ENCODE data around the gene NPW.
"Not testable (repeated sequence)": the region's sequence is repeated elsewhere in the genome, so short reads cannot be mapped to it uniquely, and the experiment has no call there.

The NPW gene

DNA sequence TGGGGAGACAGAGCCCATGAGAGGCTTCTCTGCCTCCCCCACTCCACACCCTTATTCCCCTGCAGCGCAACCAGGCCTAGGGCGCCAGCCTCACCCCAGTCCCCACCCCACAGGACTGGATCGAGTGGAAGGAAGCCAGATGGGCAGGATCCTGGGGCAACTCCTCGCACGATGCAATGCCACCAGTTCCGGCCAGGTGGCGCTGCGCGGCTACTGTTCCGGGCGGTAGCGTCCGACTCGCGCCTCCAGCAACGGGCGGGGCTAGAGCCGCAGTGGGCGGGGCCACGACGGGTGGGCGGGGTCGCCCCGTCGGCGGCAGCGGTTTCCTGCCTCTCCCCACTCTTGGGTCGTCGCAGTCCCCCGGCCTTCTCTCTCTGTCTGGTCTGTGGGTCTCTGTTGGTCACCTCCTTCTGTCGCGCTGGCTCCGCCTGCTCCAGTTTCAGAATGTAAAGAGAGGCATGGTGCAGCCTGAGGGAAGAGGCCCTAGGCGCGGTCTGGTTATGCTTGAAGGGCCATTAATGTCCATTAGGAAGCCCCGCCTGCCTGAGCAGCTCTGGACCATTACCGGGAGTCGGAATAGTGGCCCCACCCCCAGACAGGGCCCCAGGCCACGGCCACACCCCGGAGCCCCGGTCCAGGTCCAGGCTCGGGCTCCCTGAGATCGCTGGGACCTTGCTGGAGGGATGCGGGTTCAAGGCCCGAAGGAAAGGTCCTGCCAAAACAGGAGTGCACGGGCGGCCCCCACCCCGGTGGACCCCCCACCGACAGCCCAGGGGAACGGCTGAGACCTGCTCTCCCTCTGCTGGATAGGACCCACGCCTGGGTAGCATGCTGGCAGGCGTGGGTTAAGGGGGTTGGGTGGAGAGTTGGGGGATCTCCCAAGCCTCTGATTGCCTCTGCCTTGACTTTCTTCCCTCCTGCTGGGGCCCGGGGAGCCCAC lies 3.8 kb downstream of the NPW start:
- peak; percentile 75 for DNase-seq

DNA sequence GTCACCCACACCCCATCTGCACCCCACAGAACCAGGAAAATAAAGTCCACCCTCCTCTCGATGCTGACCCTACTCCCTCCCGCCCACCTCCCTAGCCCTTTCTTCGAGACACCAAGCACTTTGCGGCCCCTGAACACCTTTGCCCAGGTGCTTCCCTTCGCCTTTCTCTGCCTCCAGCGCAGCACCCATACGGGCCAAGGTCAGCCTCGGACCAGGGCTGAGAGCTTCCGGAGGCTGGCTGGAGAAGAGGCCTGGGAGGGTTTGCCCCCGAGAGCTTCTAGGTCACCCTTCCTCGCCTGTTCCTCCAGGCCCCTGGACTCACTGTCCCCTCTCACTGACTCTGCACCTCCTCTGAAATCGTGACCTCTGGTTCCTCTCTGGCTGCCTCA lies 4.4 kb downstream of the NPW start:
- DNase-seq = no peak

DNA sequence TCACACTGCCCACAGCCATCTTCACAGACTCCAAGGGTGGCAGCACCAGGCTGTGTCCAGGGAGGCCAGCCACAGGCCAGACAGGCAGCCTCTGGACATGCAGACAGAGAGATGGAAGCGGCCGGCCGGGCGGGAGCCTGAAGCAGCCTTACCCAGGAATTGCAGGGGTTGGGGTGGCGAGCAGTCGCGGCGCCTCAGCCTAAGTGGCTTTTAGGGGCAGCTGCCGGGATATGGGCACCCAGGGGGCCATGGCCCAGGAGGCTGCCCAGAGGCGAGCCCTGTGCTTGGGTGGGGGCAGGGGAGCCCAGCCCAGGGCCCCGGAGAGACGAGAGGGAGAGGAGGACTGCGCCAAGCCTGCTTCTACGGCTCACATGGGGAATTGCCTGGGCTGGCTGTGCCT lies 5.7 kb downstream of the NPW start:
- no peak for DNase-seq

DNA sequence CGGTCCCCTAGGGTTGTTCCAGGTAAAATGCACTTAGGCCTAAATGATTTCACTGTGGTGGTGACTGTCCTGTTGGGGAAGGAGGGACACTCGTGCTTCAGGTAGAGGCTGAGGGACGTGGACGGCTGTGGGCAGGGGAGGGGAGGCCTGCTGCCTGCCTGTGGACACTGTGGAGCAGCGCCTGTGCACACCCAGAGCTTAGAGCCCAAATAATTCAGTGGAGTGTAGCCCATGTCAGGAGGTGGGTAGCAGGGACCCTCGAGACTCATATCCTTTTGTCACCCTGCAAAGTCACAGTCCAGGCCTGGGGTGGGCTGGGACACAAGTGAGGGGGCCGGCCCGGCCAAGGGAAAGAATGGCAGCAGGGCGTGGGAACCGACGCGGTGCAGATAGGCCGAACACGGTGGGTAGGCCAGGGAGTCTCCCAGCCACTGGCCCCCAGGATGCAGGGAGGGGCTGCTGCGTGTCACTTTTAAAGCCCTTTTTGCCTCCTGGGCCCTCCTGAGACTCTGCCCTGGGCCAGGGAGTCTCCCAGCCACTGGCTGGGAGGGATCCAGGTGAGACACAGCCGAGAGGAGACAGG lies 6.4 kb downstream of the NPW start:
- DNase-seq = no peak

DNA sequence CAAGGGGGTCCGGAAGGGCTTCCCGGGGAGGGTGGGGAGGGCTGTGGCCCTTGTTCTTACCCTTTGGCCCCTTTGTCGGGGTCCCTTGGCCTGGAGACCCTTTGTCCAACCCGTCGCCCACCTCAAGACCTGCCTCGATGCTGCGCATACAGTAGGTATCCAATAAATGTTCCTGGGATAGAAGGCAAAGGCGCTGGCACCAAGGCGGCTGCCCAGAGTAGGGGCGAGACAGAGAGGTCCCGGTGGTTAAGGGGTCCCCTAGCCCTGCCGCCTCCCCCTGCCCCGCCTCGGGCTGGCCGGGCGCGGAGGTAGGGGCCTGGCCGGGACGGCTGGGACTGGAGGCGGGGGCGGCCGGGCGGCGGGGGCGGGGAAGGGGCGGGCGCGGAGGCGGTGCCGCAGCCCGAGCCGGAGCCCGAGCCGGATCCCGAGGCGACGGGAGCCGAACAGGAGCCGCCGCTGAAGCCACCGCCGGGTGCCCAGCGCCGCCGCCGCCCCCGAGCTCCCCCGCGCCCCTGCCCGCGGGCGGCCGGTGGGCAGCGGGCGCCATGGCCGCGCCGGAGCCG lies 7.0 kb downstream of the NPW start, which contains the start of gene NHERF2:
TSS of gene NHERF2 (plus strand) at position 442 of the 563 bp plus-strand sequence. CDS start at position 546, 104 bp downstream.
- no peak for DNase-seq

DNA sequence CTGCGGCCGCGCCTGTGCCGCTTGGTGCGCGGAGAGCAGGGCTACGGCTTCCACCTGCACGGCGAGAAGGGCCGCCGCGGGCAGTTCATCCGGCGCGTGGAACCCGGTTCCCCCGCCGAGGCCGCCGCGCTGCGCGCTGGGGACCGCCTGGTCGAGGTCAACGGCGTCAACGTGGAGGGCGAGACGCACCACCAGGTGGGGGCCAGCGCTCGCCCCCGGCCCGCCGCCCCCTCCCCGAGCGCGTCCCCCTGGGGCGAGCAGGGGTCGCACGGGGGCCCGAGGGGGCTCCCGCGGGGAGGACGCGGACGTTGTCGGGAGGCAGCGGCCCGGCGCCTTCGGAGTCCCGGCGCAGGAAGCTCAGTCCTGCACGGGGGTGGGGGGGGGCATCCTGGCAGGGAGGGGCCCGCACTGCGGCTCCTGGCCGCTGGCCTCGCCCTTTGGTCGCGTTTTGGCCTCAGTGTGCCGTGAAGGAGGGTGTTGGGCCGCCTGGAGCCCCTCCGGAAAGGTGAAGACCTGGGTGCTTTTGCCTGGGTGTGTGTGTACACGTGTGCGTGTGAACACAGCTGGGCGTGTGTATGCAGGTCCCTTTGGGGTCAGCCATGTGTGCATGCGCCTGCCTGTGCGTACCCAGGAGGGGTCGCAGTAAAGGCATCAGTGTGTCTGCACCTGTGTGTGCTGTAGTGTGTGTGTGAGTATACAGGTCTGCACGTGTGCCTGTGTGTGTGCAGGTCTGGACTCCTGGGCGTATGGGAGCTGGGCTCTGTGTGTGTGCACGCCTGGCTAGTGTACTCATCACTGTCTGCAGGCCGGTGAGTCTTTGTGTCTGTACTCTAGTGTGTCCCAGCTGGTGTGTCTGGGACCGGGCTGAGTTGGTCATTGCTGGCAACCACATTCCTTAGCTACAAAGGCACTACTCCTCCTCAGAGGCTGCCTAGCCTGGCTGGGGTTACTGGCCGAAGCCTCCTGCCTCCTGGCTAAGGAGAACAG lies 7.7 kb downstream of the NPW start:
- DNase-seq = no peak

DNA sequence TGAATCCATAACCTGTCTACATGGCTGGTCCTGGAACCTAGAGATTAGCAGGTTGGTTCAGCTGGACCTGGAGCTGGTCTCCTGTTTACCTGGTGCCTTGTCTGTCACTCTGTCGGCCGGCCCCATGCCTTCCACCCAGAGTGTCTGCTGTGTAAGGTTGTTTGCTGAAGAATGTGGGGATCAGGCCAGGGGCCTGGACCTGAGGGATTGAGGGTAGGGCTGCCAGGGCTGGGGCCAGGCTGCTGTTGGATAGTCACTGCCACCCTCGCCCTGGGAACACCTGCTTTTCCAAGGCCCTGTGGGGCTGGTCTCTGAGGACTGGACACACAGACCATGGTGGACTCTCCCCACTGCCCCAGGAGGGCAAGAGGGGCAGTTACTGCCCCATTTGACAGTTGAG lies 8.6 kb downstream of the NPW start:
- no peak for DNase-seq

DNA sequence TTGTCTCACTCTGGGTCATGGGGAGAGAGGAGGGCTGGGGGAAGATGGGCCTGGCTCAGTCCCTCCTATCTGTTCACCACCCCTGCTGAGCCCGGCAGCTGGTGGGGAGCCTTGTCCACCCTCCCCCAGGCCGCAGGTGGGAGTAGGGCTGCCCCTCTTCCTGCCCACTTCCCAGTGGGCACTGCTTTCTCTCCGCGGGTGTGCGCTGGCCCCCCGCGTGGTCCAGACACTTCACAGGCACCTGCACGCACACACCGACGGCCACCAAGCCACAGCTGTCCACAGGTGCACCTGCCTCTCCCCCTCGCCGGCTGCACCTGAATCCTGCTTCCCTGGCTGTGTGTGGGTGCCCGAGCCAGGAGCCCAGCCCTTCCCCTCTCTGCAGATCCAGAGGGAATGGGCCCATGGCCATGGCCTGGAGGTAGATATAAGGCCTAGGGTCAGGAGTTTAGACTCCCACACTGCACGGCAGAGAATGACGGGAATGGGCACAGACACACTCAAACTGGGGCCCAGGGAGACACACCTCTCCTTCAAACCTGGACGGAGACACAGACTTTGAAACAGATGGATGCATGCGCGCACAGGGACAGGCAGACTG lies 9.1 kb downstream of the NPW start:
- DNase-seq = no peak

DNA sequence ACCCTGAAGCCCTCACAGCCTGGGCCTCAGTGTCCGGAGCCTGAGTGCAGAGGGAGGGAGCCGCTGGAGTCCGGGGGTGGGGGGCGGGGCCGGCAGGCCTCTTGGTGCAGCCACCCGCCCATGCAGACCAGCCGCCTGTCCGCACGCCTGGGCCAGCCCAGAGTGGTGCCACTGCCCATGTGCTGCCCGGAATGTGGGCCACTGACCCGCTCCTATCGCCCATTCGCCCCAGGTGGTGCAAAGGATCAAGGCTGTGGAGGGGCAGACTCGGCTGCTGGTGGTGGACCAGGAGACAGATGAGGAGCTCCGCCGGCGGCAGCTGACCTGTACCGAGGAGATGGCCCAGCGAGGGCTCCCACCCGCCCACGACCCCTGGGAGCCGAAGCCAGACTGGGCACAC lies 9.8 kb downstream of the NPW start:
- DNase-seq = no peak

DNA sequence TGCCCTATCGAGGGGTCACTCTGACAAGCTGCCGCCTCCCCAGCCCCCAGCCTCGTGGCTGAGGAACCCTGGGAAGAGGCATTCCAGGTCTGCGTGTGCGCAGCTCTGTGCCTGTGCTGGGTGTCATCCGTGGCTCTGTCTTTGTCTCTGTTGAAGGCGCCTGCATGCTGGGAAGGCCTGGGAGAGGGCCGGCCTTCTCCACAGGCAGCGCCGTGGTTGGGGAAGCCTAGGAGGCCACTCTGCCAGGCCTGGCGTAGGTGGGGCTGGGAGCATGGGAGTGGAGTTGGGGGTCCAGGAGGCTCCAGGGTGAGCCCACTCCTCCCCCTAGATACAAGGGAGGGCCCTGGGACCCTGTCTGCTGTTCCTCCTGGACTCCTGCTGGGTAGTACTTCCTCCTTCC lies 10.5 kb downstream of the NPW start:
- no peak for DNase-seq

DNA sequence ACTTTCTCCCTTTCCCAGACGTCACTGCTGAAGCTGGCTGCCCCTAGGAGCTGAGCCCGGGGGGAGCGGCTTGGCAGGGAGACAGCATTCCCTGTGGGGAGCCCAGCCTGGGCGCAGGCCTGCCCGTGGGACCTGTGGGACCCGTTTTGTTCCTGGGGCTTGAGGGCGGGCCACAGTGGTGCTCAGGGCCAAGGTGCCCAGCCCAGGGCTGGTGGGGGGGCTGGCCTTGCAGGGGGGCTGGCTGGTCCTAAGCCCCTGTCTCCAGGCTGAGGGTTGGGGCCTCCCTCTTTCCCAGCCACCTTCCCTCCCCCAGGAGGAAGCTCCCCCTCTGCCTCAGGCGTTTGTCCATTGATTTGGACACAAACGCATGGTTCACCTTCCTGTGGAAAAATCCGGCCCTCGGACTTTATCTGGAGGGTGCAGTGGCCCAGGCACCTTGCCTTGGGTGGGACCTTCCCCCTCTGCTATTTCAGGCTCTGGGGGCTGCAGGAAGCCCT lies 11.5 kb downstream of the NPW start:
- DNase-seq = no peak

DNA sequence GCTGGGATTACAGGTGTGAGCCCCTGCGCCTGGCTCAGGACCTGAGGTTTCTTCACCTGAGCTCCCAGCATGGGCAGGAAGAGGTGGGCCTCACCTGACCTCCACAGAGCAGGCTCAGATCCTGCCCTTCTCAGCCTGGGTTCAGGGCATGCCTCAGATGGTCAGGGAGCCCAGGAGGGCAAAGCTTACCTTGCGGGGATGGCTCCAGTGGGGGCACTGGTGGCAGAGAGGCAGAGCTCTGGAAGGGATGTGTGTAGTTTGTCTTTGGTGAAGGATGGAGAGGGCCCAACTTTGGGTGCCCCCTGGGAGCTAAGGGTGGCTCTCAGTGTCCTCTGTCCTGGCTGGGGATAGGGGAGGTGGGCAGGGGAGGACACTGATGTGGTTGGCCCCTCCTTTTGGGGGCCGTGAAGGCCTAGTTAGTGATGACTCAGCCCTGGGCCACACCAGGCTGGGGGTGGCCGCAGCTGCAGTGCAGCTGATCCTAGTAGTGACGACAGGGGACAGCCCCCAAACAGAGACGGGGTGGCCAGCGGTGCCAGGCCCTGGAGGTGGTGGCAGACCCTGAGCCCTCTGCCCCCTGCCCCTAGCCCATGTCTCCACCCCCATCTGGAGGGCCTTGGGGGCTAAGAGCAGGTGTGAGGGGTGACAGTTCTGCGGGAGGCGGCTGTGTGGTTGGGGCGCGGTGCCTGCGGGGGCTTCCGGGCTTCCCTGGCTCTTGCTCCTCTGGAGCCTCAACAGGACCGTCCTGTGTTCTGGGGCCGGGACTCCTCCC lies 12.9 kb downstream of the NPW start:
- DNase-seq = no peak

DNA sequence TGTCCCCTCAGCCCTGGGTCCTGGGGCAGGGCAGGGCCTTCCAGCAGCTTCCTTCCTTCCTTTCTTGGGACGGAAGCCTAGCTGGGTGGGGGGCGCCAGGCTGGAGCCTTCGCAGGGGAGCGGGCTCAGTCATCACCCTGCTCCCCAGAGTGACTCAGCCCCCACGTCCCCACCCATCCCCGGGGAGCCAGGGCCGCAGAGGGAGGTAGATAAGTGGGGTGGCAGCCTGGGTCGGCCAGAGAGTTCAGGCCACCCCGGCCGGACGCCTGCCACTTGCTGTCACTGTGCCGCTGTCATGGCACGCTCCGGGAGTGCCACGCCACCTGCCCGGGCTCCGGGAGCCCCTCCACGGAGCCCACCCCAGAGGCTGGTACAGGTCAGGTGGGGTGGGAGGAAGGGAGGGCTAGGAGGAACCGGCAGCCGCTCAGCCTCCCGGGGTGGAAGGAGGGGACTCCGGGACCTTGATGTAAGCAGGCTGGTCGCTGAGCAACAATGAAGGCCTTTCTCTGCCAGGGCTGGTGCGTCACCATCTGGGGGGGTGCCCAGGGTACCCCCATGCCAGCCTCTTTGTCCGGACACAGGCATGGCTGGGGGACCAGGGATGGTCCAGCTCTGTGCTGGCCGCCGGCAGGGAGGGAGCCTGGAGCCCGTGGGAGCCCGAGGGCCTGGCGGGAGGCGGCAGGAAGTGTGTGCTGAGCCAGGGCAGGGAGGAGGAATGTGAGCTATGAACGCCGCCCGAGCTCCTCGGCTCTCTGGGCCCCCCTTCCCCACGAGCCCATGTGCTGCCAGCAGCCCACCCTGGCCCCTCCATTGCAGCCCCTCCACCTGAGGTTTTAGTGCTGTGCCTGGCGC lies 13.7 kb downstream of the NPW start:
- no peak for DNase-seq

DNA sequence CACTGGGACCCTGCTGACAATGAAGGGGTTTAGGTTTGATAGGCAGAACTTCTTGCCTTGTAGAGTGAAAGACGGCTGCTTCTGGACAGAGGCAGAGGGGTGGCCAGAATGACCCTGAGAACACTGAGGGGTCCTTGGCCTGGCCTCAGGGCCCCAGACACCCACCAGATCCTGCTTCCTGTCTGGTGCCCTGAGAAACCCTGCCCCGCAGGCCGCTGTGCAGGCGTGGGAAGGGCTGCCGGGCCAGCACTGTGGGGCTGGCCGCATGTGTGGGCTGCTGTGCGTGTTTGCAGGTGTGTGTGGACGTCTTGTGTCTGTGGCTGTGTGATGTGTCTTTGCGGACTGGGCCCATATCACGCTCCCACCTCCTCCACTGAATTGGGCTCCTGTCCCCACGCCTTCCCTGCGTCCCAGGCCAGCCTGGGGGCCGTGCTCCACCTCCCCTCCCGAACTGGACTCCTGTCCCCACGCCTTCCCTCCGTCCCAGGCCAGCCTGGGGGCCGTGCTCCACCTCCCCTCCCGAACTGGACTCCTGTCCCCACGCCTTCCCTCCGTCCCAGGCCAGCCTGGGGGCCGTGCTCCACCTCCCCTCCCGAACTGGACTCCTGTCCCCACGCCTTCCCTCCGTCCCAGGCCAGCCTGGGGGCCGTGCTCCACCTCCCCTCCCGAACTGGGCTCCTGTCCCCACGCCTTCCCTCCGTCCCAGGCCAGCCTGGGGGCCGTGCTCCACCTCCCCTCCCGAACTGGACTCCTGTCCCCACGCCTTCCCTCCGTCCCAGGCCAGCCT lies 14.5 kb downstream of the NPW start:
- not testable (repeated sequence) for DNase-seq

DNA sequence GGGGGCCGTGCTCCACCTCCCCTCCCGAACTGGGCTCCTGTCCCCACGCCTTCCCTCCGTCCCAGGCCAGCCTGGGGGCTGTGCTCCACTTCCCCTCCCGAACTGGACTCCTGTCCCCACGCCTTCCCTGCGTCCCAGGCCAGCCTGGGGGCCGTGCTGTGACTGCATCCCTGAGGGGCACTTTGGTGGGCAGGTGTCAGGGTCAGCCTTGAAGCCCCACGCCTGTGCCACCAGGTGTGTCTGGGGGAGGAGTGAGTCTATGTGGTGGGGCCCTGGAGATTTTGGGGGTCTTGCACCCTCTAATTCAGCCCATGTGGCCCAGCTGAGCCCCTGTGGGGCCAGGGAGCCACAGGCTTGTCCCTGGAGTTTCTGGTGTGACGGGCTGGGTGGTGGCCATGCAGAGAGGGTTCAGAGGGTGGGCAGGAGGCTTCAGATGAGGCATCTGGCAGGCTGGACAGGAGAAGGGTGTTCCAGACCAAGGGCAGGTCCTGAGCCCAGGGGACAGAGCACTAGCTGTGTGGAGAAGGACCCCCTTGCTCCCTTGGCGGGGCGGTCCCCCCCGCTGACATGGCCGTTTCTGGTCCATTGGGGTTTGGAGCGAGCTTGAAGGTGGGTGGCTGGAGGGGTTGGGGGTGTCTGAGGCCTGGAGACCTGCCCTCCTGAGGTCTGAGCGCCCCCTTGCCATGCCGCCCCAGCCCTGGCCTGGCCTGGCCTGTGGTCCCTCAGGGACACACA lies 15.3 kb downstream of the NPW start:
- no peak for DNase-seq

DNA sequence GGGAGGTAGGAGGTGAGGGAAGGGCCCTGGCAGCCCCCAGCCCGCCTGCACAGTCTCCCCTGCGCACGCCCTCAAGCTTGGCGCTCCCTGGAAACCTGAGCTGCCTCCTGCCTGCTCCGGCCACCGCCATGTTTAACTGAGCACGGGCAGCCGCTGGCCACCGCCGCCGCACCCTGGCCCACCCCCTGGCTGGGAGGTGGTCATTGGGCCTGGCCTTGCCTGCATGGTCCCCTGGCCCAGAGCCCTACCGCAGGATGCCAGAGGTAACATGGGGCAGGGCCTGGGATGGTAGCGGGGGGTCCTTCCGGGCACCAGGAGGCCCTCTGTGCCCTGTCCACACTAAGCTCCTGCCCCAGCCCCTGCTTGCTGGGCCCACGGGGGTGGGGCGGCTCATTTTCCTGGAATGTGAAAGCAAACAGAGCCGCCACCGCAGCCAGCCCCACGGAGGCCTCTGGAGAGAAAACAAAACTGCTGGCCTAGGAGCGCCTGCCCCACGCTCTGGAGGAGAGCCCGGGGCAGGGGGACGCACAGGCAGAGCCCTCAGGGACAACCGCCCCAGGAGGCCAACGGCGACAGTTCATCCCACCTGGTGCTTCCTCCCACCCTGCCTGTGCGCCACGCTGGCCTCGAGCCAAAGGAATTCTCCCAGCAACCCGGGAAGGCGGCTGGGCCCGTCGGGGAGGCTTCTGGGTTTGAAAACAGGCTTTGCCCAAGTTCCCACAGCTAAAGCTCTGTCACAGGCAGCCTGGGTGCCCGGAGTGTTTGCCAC lies 16.0 kb downstream of the NPW start:
- DNase-seq = no peak

DNA sequence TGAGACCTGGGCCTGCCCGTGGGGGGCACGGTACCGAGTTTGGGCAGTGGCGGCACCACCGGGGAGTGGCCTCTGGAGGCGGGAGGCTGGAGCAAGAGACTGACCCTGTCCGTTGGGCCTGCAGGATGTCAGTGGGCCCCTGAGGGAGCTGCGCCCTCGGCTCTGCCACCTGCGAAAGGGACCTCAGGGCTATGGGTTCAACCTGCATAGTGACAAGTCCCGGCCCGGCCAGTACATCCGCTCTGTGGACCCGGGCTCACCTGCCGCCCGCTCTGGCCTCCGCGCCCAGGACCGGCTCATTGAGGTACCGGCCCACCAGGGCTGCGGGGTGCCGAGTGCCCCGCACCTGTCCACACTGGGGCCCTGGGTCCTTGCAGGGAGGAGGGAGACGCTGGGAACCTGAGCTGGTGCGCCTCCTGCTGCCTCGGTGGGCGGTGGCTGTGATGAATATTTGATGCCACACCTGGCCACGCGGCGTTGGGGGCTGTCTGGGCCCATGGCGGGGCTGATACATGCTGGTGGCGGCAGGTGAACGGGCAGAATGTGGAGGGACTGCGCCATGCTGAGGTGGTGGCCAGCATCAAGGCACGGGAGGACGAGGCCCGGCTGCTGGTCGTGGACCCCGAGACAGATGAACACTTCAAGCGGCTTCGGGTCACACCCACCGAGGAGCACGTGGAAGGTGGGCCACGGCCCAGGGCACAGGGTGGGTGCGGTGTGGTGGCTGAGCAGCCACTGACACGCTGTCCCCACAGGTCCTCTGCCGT lies 16.8 kb downstream of the NPW start:
- no peak for DNase-seq
